Heart right ventricle (tissue), 16 donors: ENCODE measurements around the gene CPAMD8. TPM values are rescaled to one million over a fixed set of nuclear protein-coding genes. Genes with fewer than 3 reads are reported as not detected.
"Not testable (repeated sequence)": the region's sequence is repeated elsewhere in the genome, so short reads cannot be mapped to it uniquely, and the experiment has no call there.

Experiments
- ATAC-seq, 8 donors: fragments of 200-7000 bp; cut with Tn5 transposase; one replicate each; pipeline ENCODE4 v1.9.1; 2020; ENCODE audit warnings: mild to moderate bottlenecking in 8 of 8, moderate library complexity in 8 of 8, moderate number of reproducible peaks in 1 of 8
- DNase-seq, 2 donors: peaks; one replicate each; pipeline ENCODE4 v3.0.0-alpha.2; 2020
- H3K27ac ChIP-seq, 10 donors: fragments of 200-600 bp; sonication (generic) in 2 of 10; one replicate each; pipeline versions ENCODE4 v1.5.0 to v1.8.0; 2020 to 2022; ENCODE audit warnings: mild to moderate bottlenecking in 3 of 10
- H3K27me3 ChIP-seq, 7 donors: fragments of 200-600 bp; one replicate each; pipeline ENCODE4 v1.8.0; 2021 to 2022; ENCODE audit warnings: mild to moderate bottlenecking in 2 of 7
- H3K36me3 ChIP-seq, 9 donors: fragments of 200-600 bp; sonication (generic) in 1 of 9; one replicate each; pipeline versions ENCODE4 v1.5.0 to v1.8.0; 2020 to 2022; ENCODE audit warnings: mild to moderate bottlenecking in 2 of 9
- H3K4me1 ChIP-seq, 9 donors: fragments of 200-600 bp; sonication (generic) in 1 of 9; one replicate each; pipeline versions ENCODE4 v1.5.0 to v1.8.0; 2020 to 2022; ENCODE audit warnings: mild to moderate bottlenecking in 4 of 9
- H3K4me3 ChIP-seq, 10 donors: fragments of 200-600 bp; sonication (generic) in 2 of 10; one replicate each; pipeline versions ENCODE4 v1.5.0 to v1.8.0; 2020 to 2022; ENCODE audit warnings: mild to moderate bottlenecking in 7 of 10, moderate library complexity in 2 of 10
- H3K9me3 ChIP-seq, 11 donors: fragments of 200-600 bp in 10 of 11; sonication (generic) in 2 of 11; one replicate each; pipeline versions ENCODE4 v1.5.0 to v1.8.0; 2013 to 2022; ENCODE audit warnings: mild to moderate bottlenecking in 2 of 11, control low read depth in 1 of 11, moderate library complexity in 1 of 11
- WGBS, 2 donors: extraction: QIAGEN DNeasy Blood & Tissue Kit; methylation state at CpG; one replicate each; pipeline ENCODE4 v1.1.7; 2013; ENCODE audit warnings: inconsistent platforms in 1 of 2; 5-methylcytosine and 5-hydroxymethylcytosine counted together
- intact Hi-C, 10 donors: fragments of 100-400 bp; cut with DNase I; formaldehyde crosslinking; loops; one replicate each; pipeline versions ENCODE4 v1.11.1 to v1.14.2; 2022
- polyA plus RNA-seq, 2 donors: library from polyadenylated mRNA; stranded (reverse); fragments of 200-250 nt; gene quantifications; one replicate each; pipeline ENCODE4 v1.2.3, GENCODE V29; 2013
- total RNA-seq, 10 donors: library from RNA; stranded (reverse); fragmentation: NEBNext Ultra II Directional in 3 of 10; extraction: Animal tissue kit (Norgen Biotek cat#: 25700) in 3 of 10; gene quantifications; one replicate each; pipeline versions ENCODE4 v1.2.1 to v1.2.4, GENCODE V29; 2021 to 2023
- TF ChIP-seq, protein P1 (sequence below), 9 donors: fragments of 200-600 bp; sonication (generic) in 2 of 9; IDR thresholded peaks; one replicate each; pipeline versions ENCODE4 v1.5.0 to v1.8.0; 2021 to 2022; ENCODE audit warnings: antibody characterized with exemption in 9 of 9, mild to moderate bottlenecking in 5 of 9, moderate library complexity in 1 of 9
- donor health status: Arrhythmogenic right ventricular cardiomyopathy.
- donor health status: ischemic (EF 13 %, LVEDD 7.1; RV severe dilation, severe dysfunction).
- donor health status: healthy with polysubstance abuse.
- donor health status: DM: no; HTN: yes; CAD: no.
- donor health status: DM: no; HTN: no; CAD: no.
- donor health status: ischemic (EF 25% LVEDD 6.9; RV normal size, moderate dysfunction).
- donor health status: ischemic (EF 25% LVEDD 5.7; RV mildly dilated, moderate dysfunction).
- donor health status: healthy.
- donor health status: DM: yes; HTN: yes; CAD: no.
- donor health status: Ischemic cardiomyopathy.
- donor health status: ischemic (EF 35%, LVEDD 5.7; RV mildly dilated, moderate dysfunction).
- donor health status: nonischemic (EF 11% LVEDD 7.7; RV severe dilation, severe dysfunction).
- donor health status: DM: yes; HTN: yes; CAD: no.
- donor health status: PGD.
- donor health status: ischemic (EF 29% LVEDD 5.4; RV normal size, mild dysfunction).
- donor health status: nonischemic (EF 23%, LVEDD 6.1; RV moderate dilation, normal function).

Gene CPAMD8
- total and polyA plus RNA-seq, 12 donors: 4.8 to 77.9 (median 10.9) TPM

DNA sequence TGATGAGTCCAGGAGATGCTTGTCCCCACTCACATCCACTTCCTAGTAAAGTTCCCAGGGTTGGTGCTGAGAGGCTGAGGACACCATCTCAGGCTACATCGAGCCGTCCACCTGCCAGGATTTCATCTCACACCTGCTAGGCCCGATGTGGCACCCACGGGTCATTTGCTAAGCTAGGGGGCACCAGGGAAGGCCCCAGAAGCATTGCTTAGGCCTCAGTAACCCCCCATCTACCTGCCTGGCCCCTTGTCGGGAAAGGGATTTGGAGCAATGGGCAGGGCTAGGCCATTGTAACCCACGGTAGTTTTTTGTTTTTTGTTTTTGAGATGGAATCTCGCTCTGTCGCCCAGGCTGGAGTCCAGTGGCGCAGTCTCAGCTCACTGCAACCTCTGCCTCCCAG is 86.0 kb downstream of the CPAMD8 start:
- no peak for DNase-seq
- no peak for ATAC-seq
- Histone ChIP-seq H3K36me3 (no peaks in the 10 kb centered on the region), H3K4me1 (peaks cover 0 to 16% (median 5%) of the 10 kb centered on the region in 9 donors), H3K9me3 (peaks cover 0 to 8% (median 0%) of the 10 kb centered on the region in 11 donors), H3K4me3 (no peak overlapping the region), H3K27me3 (no peaks in the 10 kb centered on the region), H3K27ac (no peak overlapping the region)
- intact Hi-C loops: no loop called here
- 90% methylated on average over 9 of the region's 9 CpGs for WGBS, 2 donors
- TF ChIP-seq, protein P1, sequence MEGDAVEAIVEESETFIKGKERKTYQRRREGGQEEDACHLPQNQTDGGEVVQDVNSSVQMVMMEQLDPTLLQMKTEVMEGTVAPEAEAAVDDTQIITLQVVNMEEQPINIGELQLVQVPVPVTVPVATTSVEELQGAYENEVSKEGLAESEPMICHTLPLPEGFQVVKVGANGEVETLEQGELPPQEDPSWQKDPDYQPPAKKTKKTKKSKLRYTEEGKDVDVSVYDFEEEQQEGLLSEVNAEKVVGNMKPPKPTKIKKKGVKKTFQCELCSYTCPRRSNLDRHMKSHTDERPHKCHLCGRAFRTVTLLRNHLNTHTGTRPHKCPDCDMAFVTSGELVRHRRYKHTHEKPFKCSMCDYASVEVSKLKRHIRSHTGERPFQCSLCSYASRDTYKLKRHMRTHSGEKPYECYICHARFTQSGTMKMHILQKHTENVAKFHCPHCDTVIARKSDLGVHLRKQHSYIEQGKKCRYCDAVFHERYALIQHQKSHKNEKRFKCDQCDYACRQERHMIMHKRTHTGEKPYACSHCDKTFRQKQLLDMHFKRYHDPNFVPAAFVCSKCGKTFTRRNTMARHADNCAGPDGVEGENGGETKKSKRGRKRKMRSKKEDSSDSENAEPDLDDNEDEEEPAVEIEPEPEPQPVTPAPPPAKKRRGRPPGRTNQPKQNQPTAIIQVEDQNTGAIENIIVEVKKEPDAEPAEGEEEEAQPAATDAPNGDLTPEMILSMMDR (IDR thresholded peaks at IDR 0.05): no peak

DNA sequence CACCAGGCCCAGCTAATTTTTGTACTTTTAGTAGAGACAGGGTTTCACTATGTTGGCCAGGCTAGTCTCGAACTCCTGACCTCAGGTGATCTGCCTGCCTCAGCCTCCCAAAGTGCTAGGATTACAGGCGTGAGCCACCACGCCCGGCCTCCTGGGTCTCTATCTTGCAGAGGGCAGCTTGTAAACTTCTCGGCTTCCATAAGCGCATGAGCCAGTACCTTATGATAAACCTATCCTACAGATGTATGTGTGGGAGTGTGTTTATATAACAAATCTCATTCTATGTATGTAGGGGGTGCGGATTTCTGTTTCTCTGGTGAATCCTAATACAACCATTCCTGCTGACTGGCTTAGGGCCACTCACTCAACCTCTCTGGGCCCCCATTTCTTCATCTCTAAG is 86.5 kb downstream of the CPAMD8 start:
- intact Hi-C loops, H3K27ac ChIP-seq, DNase-seq, H3K4me3 ChIP-seq, ATAC-seq, H3K36me3 ChIP-seq, H3K27me3 ChIP-seq: not testable (repeated sequence)
- Histone ChIP-seq H3K9me3 (peaks cover 0 to 14% (median 2%) of the 10 kb centered on the region in 11 donors), H3K4me1 (peaks cover 0 to 14% (median 4%) of the 10 kb centered on the region in 9 donors)
- WGBS, 2 donors: 97% methylated on average over 7 of the region's 7 CpGs

DNA sequence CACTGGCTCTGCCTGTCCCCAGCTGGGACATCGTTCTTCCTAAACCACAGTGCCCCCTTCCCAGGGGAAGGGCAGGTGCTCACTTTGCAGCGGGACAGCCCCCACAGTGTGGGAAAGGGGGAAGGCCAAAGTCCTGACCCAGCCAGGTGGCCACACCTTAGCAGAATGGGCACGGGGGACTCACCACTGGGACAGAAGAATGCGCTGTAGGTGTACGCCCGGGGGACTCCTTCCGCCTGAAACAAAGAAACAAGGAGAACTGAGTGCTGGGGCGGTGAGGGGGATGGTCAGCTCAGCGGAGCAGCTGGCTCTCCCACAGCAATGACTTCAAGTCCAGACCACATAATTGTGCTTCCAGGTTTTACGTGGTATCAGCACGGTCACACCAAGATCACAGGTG is 88.4 kb downstream of the CPAMD8 start:
- H3K9me3 ChIP-seq: peaks cover 0 to 32% (median 13%) of the 10 kb centered on the region in 11 donors
- WGBS, 2 donors: 91% methylated on average over 11 of the region's 11 CpGs
- H3K4me3 ChIP-seq: no peak overlapping the region
- TF ChIP-seq, protein P1 (IDR thresholded peaks at IDR 0.05): no peak
- H3K27me3 ChIP-seq: no peaks in the 10 kb centered on the region
- no peak overlapping the region for H3K27ac ChIP-seq
- intact Hi-C loops: no loop called here
- no peaks in the 10 kb centered on the region for H3K4me1 ChIP-seq
- no peak for DNase-seq
- no peaks in the 10 kb centered on the region for H3K36me3 ChIP-seq
- no peak for ATAC-seq

DNA sequence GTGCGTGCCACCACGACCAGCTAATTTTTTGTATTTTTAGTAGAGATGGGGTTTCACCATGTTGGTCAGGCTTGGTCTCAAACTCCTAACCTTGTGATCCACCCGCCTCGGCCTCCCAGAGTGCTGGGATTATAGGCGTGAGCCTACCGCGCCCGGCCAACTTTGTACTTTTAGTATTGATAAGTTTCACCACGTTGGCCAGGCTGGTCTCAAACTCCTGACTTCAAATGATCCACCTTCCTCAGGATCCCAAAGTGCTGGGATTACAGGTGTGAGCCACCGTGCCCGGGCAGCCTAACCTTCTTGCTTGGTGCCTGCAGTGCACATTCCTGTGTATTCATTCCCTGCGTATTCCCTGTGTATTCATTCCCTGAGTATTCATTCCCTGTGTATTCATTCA is 88.8 kb downstream of the CPAMD8 start:
- H3K4me3 ChIP-seq, H3K4me1 ChIP-seq, intact Hi-C loops, ATAC-seq, H3K27ac ChIP-seq, DNase-seq, H3K27me3 ChIP-seq, H3K36me3 ChIP-seq: not testable (repeated sequence)
- H3K9me3 ChIP-seq: peaks cover 0 to 37% (median 13%) of the 10 kb centered on the region in 11 donors
- 97% methylated on average over 12 of the region's 12 CpGs for WGBS, 2 donors

DNA sequence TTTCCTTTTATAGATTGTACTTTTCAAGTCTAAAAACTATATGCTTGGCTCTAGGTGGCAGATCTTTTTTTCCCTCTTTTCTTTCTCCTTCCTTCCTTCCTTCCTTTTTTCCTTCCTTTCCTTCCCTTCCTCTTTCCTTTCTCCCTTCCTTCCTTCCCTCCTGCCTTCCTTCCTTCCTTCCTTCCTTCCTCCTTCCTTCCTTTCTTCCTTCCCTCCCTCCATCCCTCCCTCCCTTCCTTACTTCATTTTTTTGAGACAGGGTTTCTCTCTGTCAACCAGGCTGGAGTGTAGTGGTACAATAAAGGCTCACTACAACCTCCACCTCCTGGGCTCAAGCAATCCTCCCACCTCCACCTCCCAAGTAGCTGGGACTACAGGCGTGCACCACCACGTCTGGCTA is 89.7 kb downstream of the CPAMD8 start:
- Histone ChIP-seq H3K27me3 (no peaks in the 10 kb centered on the region), H3K4me1 (no peaks in the 10 kb centered on the region), H3K27ac (no peak overlapping the region), H3K36me3 (no peaks in the 10 kb centered on the region), H3K4me3 (no peak overlapping the region), H3K9me3 (peaks cover 0 to 37% (median 13%) of the 10 kb centered on the region in 11 donors)
- no peak for DNase-seq
- 86 to 93% methylated on average over 2 of the region's 2 CpGs for WGBS, 2 donors
- intact Hi-C loops: no loop called here
- ATAC-seq: no peak
- TF ChIP-seq, protein P1 (IDR thresholded peaks at IDR 0.05): no peak
